ENCODE data around the gene SPI1. TPM values are rescaled to one million over a fixed set of nuclear protein-coding genes. Genes with fewer than 3 reads are reported as not detected.

Gene SPI1
- total RNA-seq, 1 donor from 2014 or later, result 8.3 TPM

GRCh38 chr11:47395223-47396048 is 17.1 kb upstream of the SPI1 start:
- H3K27ac ChIP-seq (replicated peaks), result peak overlapping the region; percentile 87
- intact Hi-C loops (cut with micrococcal nuclease), result no loop called here
- no peak for DNase-seq
- no peaks in the 10 kb centered on the region for H3K27me3 ChIP-seq (ENCODE audit: low read depth)
- H3K9me3 ChIP-seq (replicated peaks), result no peaks in the 10 kb centered on the region
- no peaks in the 10 kb centered on the region for H3K36me3 ChIP-seq
- H3K4me1 ChIP-seq, result peaks cover 34% of the 10 kb centered on the region
- peak overlapping the region; percentile 28 for H3K4me3 ChIP-seq
- no peak for TF ChIP-seq CTCF (IDR thresholded peaks at IDR 0.05; ENCODE audit: borderline replicate concordance)

- Histone ChIP-seq H3K36me3 (no peaks in the 10 kb centered on the region), H3K27ac (replicated peaks) (peak overlapping the region; percentile 87), H3K4me3 (peak overlapping the region; percentile 28), H3K27me3 (ENCODE audit: low read depth) (no peaks in the 10 kb centered on the region), H3K9me3 (replicated peaks) (no peaks in the 10 kb centered on the region), H3K4me1 (peaks cover 26% of the 10 kb centered on the region)
- no peak for TF ChIP-seq CTCF (IDR thresholded peaks at IDR 0.05; ENCODE audit: borderline replicate concordance)
- intact Hi-C loops (cut with micrococcal nuclease), result no loop called here
- DNase-seq, result peak; percentile 70
Observed at GRCh38 chr11:47394322-47395222, 16.2 kb upstream of the SPI1 start.

GRCh38 chr11:47394050-47394321 is 15.6 kb upstream of the SPI1 start:
- H3K36me3 ChIP-seq, result no peaks in the 10 kb centered on the region
- no peak for TF ChIP-seq CTCF (IDR thresholded peaks at IDR 0.05; ENCODE audit: borderline replicate concordance)
- intact Hi-C loops (cut with micrococcal nuclease), result no loop called here
- H3K27me3 ChIP-seq (ENCODE audit: low read depth), result no peaks in the 10 kb centered on the region
- peaks cover 25% of the 10 kb centered on the region for H3K4me1 ChIP-seq
- peak overlapping the region; percentile 87 for H3K27ac ChIP-seq (replicated peaks)
- DNase-seq, result no peak
- peak overlapping the region; percentile 28 for H3K4me3 ChIP-seq
- H3K9me3 ChIP-seq (replicated peaks), result no peaks in the 10 kb centered on the region

- peak; percentile 47 for DNase-seq
- peak overlapping the region; percentile 87 for H3K27ac ChIP-seq (replicated peaks)
- peaks cover 25% of the 10 kb centered on the region for H3K4me1 ChIP-seq
- H3K9me3 ChIP-seq (replicated peaks), result no peaks in the 10 kb centered on the region
- intact Hi-C loops (cut with micrococcal nuclease), result no loop called here
- no peaks in the 10 kb centered on the region for H3K36me3 ChIP-seq
- H3K27me3 ChIP-seq (ENCODE audit: low read depth), result no peaks in the 10 kb centered on the region
- H3K4me3 ChIP-seq, result peak overlapping the region; percentile 28
- TF ChIP-seq CTCF (IDR thresholded peaks at IDR 0.05; ENCODE audit: borderline replicate concordance), result no peak
Observed at GRCh38 chr11:47393163-47394049, 15.1 kb upstream of the SPI1 start.

GRCh38 chr11:47392546-47393162 is 14.3 kb upstream of the SPI1 start:
- intact Hi-C loops (cut with micrococcal nuclease), result no loop called here
- Histone ChIP-seq H3K36me3 (no peaks in the 10 kb centered on the region), H3K9me3 (replicated peaks) (no peaks in the 10 kb centered on the region), H3K27me3 (ENCODE audit: low read depth) (no peaks in the 10 kb centered on the region), H3K4me3 (no peak overlapping the region), H3K4me1 (peaks cover 25% of the 10 kb centered on the region), H3K27ac (replicated peaks) (peak overlapping the region; percentile 87)
- no peak for DNase-seq
- no peak for TF ChIP-seq CTCF (IDR thresholded peaks at IDR 0.05; ENCODE audit: borderline replicate concordance)

Data from left ventricle myocardium inferior (tissue), 1 donor.